MM.1S (cell line): Measurements from ENCODE around the gene SDCBP2.

ENCODE experiments used
- CTCF ChIP-seq: fragments of 300-600 bp; sonication (generic); IDR thresholded peaks from 2 replicates; pipeline ENCODE4 v1.5.1; 2016; ENCODE audit warnings: antibody characterized with exemption, low read length, mixed read lengths
- EZH2 ChIP-seq: fragments of 300-600 bp; sonication (generic); optimal IDR thresholded peaks from 2 replicates; pipeline ENCODE3; 2017; ENCODE audit warnings: low read depth, mild to moderate bottlenecking, antibody characterized with exemption, low read length, mixed read lengths
- EZH2phosphoT487 ChIP-seq: fragments of 300-600 bp; sonication (generic); IDR thresholded peaks from 2 replicates; pipeline ENCODE4 v1.6.1; 2018; ENCODE audit warnings: antibody characterized with exemption, low read length

GRCh38 chr20:1263853-1264252 is 65.1 kb downstream of the SDCBP2 start:
- TF ChIP-seq CTCF (no peak), EZH2 (no peak), EZH2phosphoT487 (no peak)
